Cortex of kidney (tissue), 1 donor: ENCODE measurements around the gene RASAL3.
"Not testable (repeated sequence)": the region's sequence is repeated elsewhere in the genome, so short reads cannot be mapped to it uniquely, and the experiment has no call there.

Experiments
- DNase-seq: peaks from one replicate; lab custom pipeline; 2025; lab: John Stamatoyannopoulos, UW

The RASAL3 gene

GRCh38 chr19:15473821-15474220, 9.5 kb upstream of the RASAL3 start:
- not testable (repeated sequence) for DNase-seq

GRCh38 chr19:15471639-15472101, 7.3 kb upstream of the RASAL3 start:
- no peak for DNase-seq

GRCh38 chr19:15469513-15470297, 5.4 kb upstream of the RASAL3 start:
- no peak for DNase-seq

- DNase-seq, result no peak
Measured at GRCh38 chr19:15468675-15469512, 4.5 kb upstream of the RASAL3 start.

- DNase-seq, result no peak
Measured at GRCh38 chr19:15467734-15468214, 3.4 kb upstream of the RASAL3 start.

- DNase-seq, result no peak
Measured at GRCh38 chr19:15466851-15467733, 2.7 kb upstream of the RASAL3 start.

- DNase-seq, result no peak
Measured at GRCh38 chr19:15463861-15464371, 428 bp downstream of the RASAL3 start.

- DNase-seq, result no peak
Measured at GRCh38 chr19:15461694-15462093, 2.6 kb downstream of the RASAL3 start.

GRCh38 chr19:15457701-15458484, 6.5 kb downstream of the RASAL3 start:
- DNase-seq, result no peak

- DNase-seq, result no peak
Measured at GRCh38 chr19:15456871-15457700, 7.3 kb downstream of the RASAL3 start.

- DNase-seq, result no peak
Measured at GRCh38 chr19:15456441-15456840, 7.9 kb downstream of the RASAL3 start.

GRCh38 chr19:15455996-15456395, 8.3 kb downstream of the RASAL3 start:
- DNase-seq, result no peak

GRCh38 chr19:15453906-15454860, 10.2 kb downstream of the RASAL3 start:
- DNase-seq, result no peak

- no peak for DNase-seq
Measured at GRCh38 chr19:15453091-15453578, 11.2 kb downstream of the RASAL3 start.

- no peak for DNase-seq
Measured at GRCh38 chr19:15452111-15453047, 12.0 kb downstream of the RASAL3 start.

- DNase-seq, result no peak
Measured at GRCh38 chr19:15450528-15450890, 13.8 kb downstream of the RASAL3 start.
